ENCODE data around the gene CDC34. TPM values are rescaled to one million over a fixed set of nuclear protein-coding genes. Genes with fewer than 3 reads are reported as not detected.

The CDC34 gene
- total and polyA plus RNA-seq, 4 donors: 35.5 to 92.0 (median 86.1) TPM

- Histone ChIP-seq H3K27ac (ENCODE audit: low read depth, low read length) (no peak overlapping the region), H3K4me1 (ENCODE audit: control insufficient read depth, insufficient read depth, low read length) (no peaks in the 10 kb centered on the region), H3K27me3 (ENCODE audit: control insufficient read depth, insufficient read depth, low read length) (no peaks in the 10 kb centered on the region), H3K9me3 (ENCODE audit: control insufficient read depth, insufficient read depth, low read length) (no peaks in the 10 kb centered on the region), H3K4me3 (ENCODE audit: low read depth, low read length) (no peak overlapping the region), H3K36me3 (ENCODE audit: control insufficient read depth, insufficient read depth, low read length) (peaks cover 77% of the 10 kb centered on the region)
- 91% methylated on average over 46 of the region's 51 CpGs for WGBS (ENCODE audit: insufficient coverage)
- no peak for DNase-seq (ENCODE audit: low read depth in 4 of 6, low spot score in 6 of 6)
Observed at GRCh38 chr19:540867-541637, 9.5 kb downstream of the CDC34 start.

GRCh38 chr19:541699-542098, 10.1 kb downstream of the CDC34 start:
- Histone ChIP-seq H3K9me3 (ENCODE audit: control insufficient read depth, insufficient read depth, low read length) (no peaks in the 10 kb centered on the region), H3K36me3 (ENCODE audit: control insufficient read depth, insufficient read depth, low read length) (peaks cover 70% of the 10 kb centered on the region), H3K27me3 (ENCODE audit: control insufficient read depth, insufficient read depth, low read length) (no peaks in the 10 kb centered on the region), H3K27ac (ENCODE audit: low read depth, low read length) (no peak overlapping the region), H3K4me1 (ENCODE audit: control insufficient read depth, insufficient read depth, low read length) (no peaks in the 10 kb centered on the region), H3K4me3 (ENCODE audit: low read depth, low read length) (no peak overlapping the region)
- DNase-seq (ENCODE audit: low read depth in 4 of 6, low spot score in 6 of 6): no peak
- WGBS (ENCODE audit: insufficient coverage): 93% methylated on average over 22 of the region's 26 CpGs

GRCh38 chr19:542173-542866, 10.8 kb downstream of the CDC34 start:
- H3K9me3 ChIP-seq (ENCODE audit: control insufficient read depth, insufficient read depth, low read length): no peaks in the 10 kb centered on the region
- WGBS (ENCODE audit: insufficient coverage): 89% methylated on average over 34 of the region's 34 CpGs
- H3K27ac ChIP-seq (ENCODE audit: low read depth, low read length): no peak overlapping the region
- peaks cover 64% of the 10 kb centered on the region for H3K36me3 ChIP-seq (ENCODE audit: control insufficient read depth, insufficient read depth, low read length)
- H3K4me3 ChIP-seq (ENCODE audit: low read depth, low read length): no peak overlapping the region
- DNase-seq (ENCODE audit: low read depth in 4 of 6, low spot score in 6 of 6): no peak
- H3K27me3 ChIP-seq (ENCODE audit: control insufficient read depth, insufficient read depth, low read length): no peaks in the 10 kb centered on the region
- H3K4me1 ChIP-seq (ENCODE audit: control insufficient read depth, insufficient read depth, low read length): no peaks in the 10 kb centered on the region

- H3K4me1 ChIP-seq (ENCODE audit: control insufficient read depth, insufficient read depth, low read length): no peaks in the 10 kb centered on the region
- no peaks in the 10 kb centered on the region for H3K9me3 ChIP-seq (ENCODE audit: control insufficient read depth, insufficient read depth, low read length)
- H3K27me3 ChIP-seq (ENCODE audit: control insufficient read depth, insufficient read depth, low read length): no peaks in the 10 kb centered on the region
- H3K4me3 ChIP-seq (ENCODE audit: low read depth, low read length): no peak within 1 kb of the TSS
- WGBS (ENCODE audit: insufficient coverage): 65% methylated on average over 22 of the region's 31 CpGs
- DNase-seq (ENCODE audit: low read depth in 4 of 6, low spot score in 6 of 6): no peak
- H3K27ac ChIP-seq (ENCODE audit: low read depth, low read length): no peak within 1 kb of the TSS
- H3K36me3 ChIP-seq (ENCODE audit: control insufficient read depth, insufficient read depth, low read length): peaks cover 48% of the 10 kb centered on the region
Observed at GRCh38 chr19:543910-544608, 12.5 kb downstream of the CDC34 start, which contains the start of gene GZMM. GZMM (plus strand) TSS chr19:544053; CDS start chr19:544072, 19 bp downstream.

GRCh38 chr19:547117-547516, 15.6 kb downstream of the CDC34 start:
- 90% methylated on average over 15 of the region's 15 CpGs for WGBS (ENCODE audit: insufficient coverage)
- DNase-seq (ENCODE audit: low read depth in 4 of 6, low spot score in 6 of 6): no peak
- peaks cover 4% of the 10 kb centered on the region for H3K4me1 ChIP-seq (ENCODE audit: control insufficient read depth, insufficient read depth, low read length)

GRCh38 chr19:547836-548720, 16.5 kb downstream of the CDC34 start:
- Histone ChIP-seq H3K4me1 (ENCODE audit: control insufficient read depth, insufficient read depth, low read length) (peaks cover 4% of the 10 kb centered on the region), H3K27me3 (ENCODE audit: control insufficient read depth, insufficient read depth, low read length) (no peaks in the 10 kb centered on the region), H3K4me3 (ENCODE audit: low read depth, low read length) (no peak overlapping the region), H3K36me3 (ENCODE audit: control insufficient read depth, insufficient read depth, low read length) (peaks cover 16% of the 10 kb centered on the region), H3K9me3 (ENCODE audit: control insufficient read depth, insufficient read depth, low read length) (no peaks in the 10 kb centered on the region), H3K27ac (ENCODE audit: low read depth, low read length) (no peak overlapping the region)
- no peak for DNase-seq (ENCODE audit: low read depth in 4 of 6, low spot score in 6 of 6)
- WGBS (ENCODE audit: insufficient coverage): 84% methylated on average over 20 of the region's 26 CpGs

More at GRCh38 chr19:547117-547516, 15.6 kb downstream of the CDC34 start:
- Histone ChIP-seq H3K27me3 (ENCODE audit: control insufficient read depth, insufficient read depth, low read length) (no peaks in the 10 kb centered on the region), H3K4me3 (ENCODE audit: low read depth, low read length) (no peak overlapping the region), H3K36me3 (ENCODE audit: control insufficient read depth, insufficient read depth, low read length) (peaks cover 26% of the 10 kb centered on the region), H3K9me3 (ENCODE audit: control insufficient read depth, insufficient read depth, low read length) (no peaks in the 10 kb centered on the region), H3K27ac (ENCODE audit: low read depth, low read length) (no peak overlapping the region)

- no peaks in the 10 kb centered on the region for H3K9me3 ChIP-seq (ENCODE audit: control insufficient read depth, insufficient read depth, low read length)
- whole genome bisulfite sequencing (ENCODE audit: insufficient coverage): 75% methylated on average over 45 of the region's 52 CpGs
- H3K27ac ChIP-seq (ENCODE audit: low read depth, low read length): no peak overlapping the region
- H3K4me3 ChIP-seq (ENCODE audit: low read depth, low read length): no peak overlapping the region
- peaks cover 4% of the 10 kb centered on the region for H3K4me1 ChIP-seq (ENCODE audit: control insufficient read depth, insufficient read depth, low read length)
- H3K27me3 ChIP-seq (ENCODE audit: control insufficient read depth, insufficient read depth, low read length): no peaks in the 10 kb centered on the region
- DNase-seq (ENCODE audit: low read depth in 4 of 6, low spot score in 6 of 6): no peak
- H3K36me3 ChIP-seq (ENCODE audit: control insufficient read depth, insufficient read depth, low read length): peaks cover 6% of the 10 kb centered on the region
Observed at GRCh38 chr19:548886-549830, 17.6 kb downstream of the CDC34 start.

- Histone ChIP-seq H3K4me1 (ENCODE audit: control insufficient read depth, insufficient read depth, low read length) (peaks cover 21% of the 10 kb centered on the region), H3K36me3 (ENCODE audit: control insufficient read depth, insufficient read depth, low read length) (no peaks in the 10 kb centered on the region), H3K27ac (ENCODE audit: low read depth, low read length) (no peak overlapping the region), H3K9me3 (ENCODE audit: control insufficient read depth, insufficient read depth, low read length) (no peaks in the 10 kb centered on the region), H3K27me3 (ENCODE audit: control insufficient read depth, insufficient read depth, low read length) (no peaks in the 10 kb centered on the region), H3K4me3 (ENCODE audit: low read depth, low read length) (no peak overlapping the region)
- DNase-seq (ENCODE audit: low read depth in 4 of 6, low spot score in 6 of 6): no peak
- WGBS (ENCODE audit: insufficient coverage): 77% methylated on average over 18 of the region's 20 CpGs
Observed at GRCh38 chr19:554817-555216, 23.3 kb downstream of the CDC34 start.

Measured in spinal cord (tissue), 10 donors.